Thyroid gland (tissue), 4 donors: Measurements from ENCODE around the gene METTL25B. TPM values are rescaled to one million over a fixed set of nuclear protein-coding genes. Genes with fewer than 3 reads are reported as not detected.

Source experiments
- DNase-seq, 2 donors: peaks; one replicate each; pipeline ENCODE4 v3.0.0-alpha.2; 2019
- H3K27ac ChIP-seq, 3 donors: fragments of 200-600 bp; sonication (generic); 1 replicate in 2 of 3; 2 replicates in 1 of 3; pipeline ENCODE4 v1.5.1; 2016 to 2019; ENCODE audit warnings: mild to moderate bottlenecking in 1 of 3, moderate library complexity in 1 of 3
- H3K27me3 ChIP-seq: fragments of 200-600 bp; sonication (generic); one replicate; pipeline ENCODE4 v1.5.1; 2019
- H3K36me3 ChIP-seq, 2 donors: fragments of 200-600 bp; sonication (generic); one replicate each; pipeline ENCODE4 v1.5.1; 2016 to 2019
- H3K4me1 ChIP-seq, 2 donors: fragments of 200-600 bp; sonication (generic); one replicate each; pipeline ENCODE4 v1.5.1; 2017 to 2019
- H3K4me3 ChIP-seq, 3 donors: fragments of 200-600 bp; sonication (generic); replicated peaks in 1 of 3; 1 replicate in 2 of 3; 2 replicates in 1 of 3; pipeline ENCODE4 v1.5.1; 2016; ENCODE audit warnings: mild to moderate bottlenecking in 1 of 3
- H3K9me3 ChIP-seq: fragments of 200-600 bp; sonication (generic); one replicate; pipeline ENCODE4 v1.5.1; 2017
- CTCF ChIP-seq, 6 experiments: fragments of 200-600 bp in 3 of 6; fragments of 450-650 bp in 3 of 6; sonication (generic) in 3 of 6; IDR thresholded peaks; one replicate each; pipeline ENCODE4 v1.5.1; 2016 to 2019; ENCODE audit warnings: antibody characterized with exemption in 6 of 6, mild to moderate bottlenecking in 2 of 6, inconsistent platforms in 1 of 6, moderate library complexity in 1 of 6
- POLR2A ChIP-seq, 2 donors: fragments of 450-650 bp; IDR thresholded peaks; one replicate each; pipeline ENCODE4 v1.6.1; 2017; ENCODE audit warnings: antibody characterized with exemption in 2 of 2, mild to moderate bottlenecking in 2 of 2, moderate library complexity in 1 of 2
- WGBS, 2 donors: methylation state at CpG; one replicate each; pipeline ENCODE4 v1.1.5; 2017; 5-methylcytosine and 5-hydroxymethylcytosine counted together
- intact Hi-C: fragments of 100-400 bp; cut with DNase I; formaldehyde crosslinking; loops from one replicate; pipeline ENCODE4 v1.15.1; 2023
- total RNA-seq, 4 donors: library from RNA; depleted of rRNA; stranded (reverse); fragments of >200 nt; gene quantifications; one replicate each; pipeline ENCODE4 v1.2.3, GENCODE V29; 2016

Gene METTL25B
- total RNA-seq, 4 donors from 2014 or later = 15.5 to 33.4 (median 25.3) TPM

- intact Hi-C loops = no loop called here
- H3K4me3 ChIP-seq = no peak overlapping the region
- H3K27me3 ChIP-seq = no peaks in the 10 kb centered on the region
- no peaks in the 10 kb centered on the region for H3K9me3 ChIP-seq
- WGBS, 2 donors = 68 to 78% methylated on average over 1 of the region's 1 CpG
- peaks cover 15 to 21% of the 10 kb centered on the region in 2 donors for H3K4me1 ChIP-seq
- H3K27ac ChIP-seq = no peak overlapping the region
- no peaks in the 10 kb centered on the region for H3K36me3 ChIP-seq
- DNase-seq = no peak
- TF ChIP-seq POLR2A (IDR thresholded peaks at IDR 0.05) = no peak
- no peak for TF ChIP-seq CTCF (IDR thresholded peaks at IDR 0.05)
Measured at GRCh38 chr1:156777573-156777972, 49.3 kb downstream of the METTL25B start.

- H3K9me3 ChIP-seq = no peaks in the 10 kb centered on the region
- peaks cover 6 to 7% of the 10 kb centered on the region in 2 donors for H3K4me1 ChIP-seq
- DNase-seq = no peak
- no peak overlapping the region for H3K4me3 ChIP-seq
- peaks cover 7% of the 10 kb centered on the region in 2 donors for H3K36me3 ChIP-seq
- intact Hi-C loops = no loop called here
- no peak overlapping the region for H3K27ac ChIP-seq
- TF ChIP-seq POLR2A (IDR thresholded peaks at IDR 0.05) = no peak
- no peak for TF ChIP-seq CTCF (IDR thresholded peaks at IDR 0.05)
- no peaks in the 10 kb centered on the region for H3K27me3 ChIP-seq
Measured at GRCh38 chr1:156781585-156782186, 53.4 kb downstream of the METTL25B start.

- no peaks in the 10 kb centered on the region for H3K27me3 ChIP-seq
- DNase-seq = no peak
- peaks cover 16 to 17% of the 10 kb centered on the region in 2 donors for H3K36me3 ChIP-seq
- intact Hi-C loops = no loop called here
- TF ChIP-seq POLR2A (IDR thresholded peaks at IDR 0.05) (no peak), CTCF (IDR thresholded peaks at IDR 0.05) (no peak)
- no peaks in the 10 kb centered on the region for H3K9me3 ChIP-seq
- WGBS, 2 donors = 87% methylated on average over 6 of the region's 6 CpGs
- H3K4me3 ChIP-seq = no peak overlapping the region
- H3K4me1 ChIP-seq = peaks cover 0 to 5% of the 10 kb centered on the region in 2 donors
- H3K27ac ChIP-seq = no peak overlapping the region
Measured at GRCh38 chr1:156785458-156785857, 57.2 kb downstream of the METTL25B start.

Other genes starting within 250 kb of the METTL25B start
- gene MEF2D, start 227.7 kb upstream of the METTL25B start, total RNA-seq = 10 to 100 TPM; 26.4 to 80.6 (median 32.0) TPM
- 1 to 10 TPM in 1 of 4 donors, under 1 TPM in 3; 0.15 to 1.4 (median 0.50) TPM for gene IQGAP3, start 155.9 kb upstream of the METTL25B start, total RNA-seq
- under 1 TPM in 2 of 4 donors, not detected in 2; 0.27 to 0.67 TPM for gene TTC24, start 148.7 kb upstream of the METTL25B start, total RNA-seq
- 100 to 1,000 TPM in 3 of 4 donors, 10 to 100 TPM in 1; 69.1 to 176 (median 117) TPM for gene NAXE, start 136.7 kb upstream of the METTL25B start, total RNA-seq
- gene GPATCH4, start 127.0 kb upstream of the METTL25B start, total RNA-seq = 10 to 100 TPM; 14.1 to 49.2 (median 24.5) TPM
- under 1 TPM in 1 of 4 donors, not detected in 3; 0.79 TPM for gene HAPLN2, start 109.1 kb upstream of the METTL25B start, total RNA-seq
- gene BCAN, start 86.4 kb upstream of the METTL25B start, total RNA-seq = 1 to 10 TPM in 1 of 4 donors, under 1 TPM in 1, not detected in 2; 0.54 to 1.1 TPM
- 10 to 100 TPM in 2 of 4 donors, 1 to 10 TPM in 2; 4.3 to 10.4 (median 9.0) TPM for gene NES, start 51.1 kb upstream of the METTL25B start, total RNA-seq
- gene CRABP2, start 22.9 kb upstream of the METTL25B start, total RNA-seq = 10 to 100 TPM in 1 of 4 donors, 1 to 10 TPM in 2, not detected in 1; 3.0 to 15.3 (median 4.5) TPM
- gene ISG20L2, start 297 bp downstream of the METTL25B start, total RNA-seq = 10 to 100 TPM; 13.6 to 34.9 (median 18.2) TPM
- gene MRPL24, start 12.6 kb downstream of the METTL25B start, total RNA-seq = 10 to 100 TPM; 22.9 to 55.6 (median 35.9) TPM
- 100 to 1,000 TPM; 147 to 162 (median 148) TPM for gene HDGF, start 23.2 kb downstream of the METTL25B start, total RNA-seq
- gene PRCC, start 39.1 kb downstream of the METTL25B start, total RNA-seq = 10 to 100 TPM; 34.8 to 57.9 (median 43.6) TPM
- 1 to 10 TPM; 1.2 to 3.3 (median 2.0) TPM for gene SH2D2A, start 88.4 kb downstream of the METTL25B start, total RNA-seq
- gene INSRR, start 130.6 kb downstream of the METTL25B start, total RNA-seq = not detected
- 1 to 10 TPM in 1 of 4 donors, under 1 TPM in 3; 0.11 to 1.2 (median 0.63) TPM for gene NTRK1, start 132.4 kb downstream of the METTL25B start, total RNA-seq
- 10 to 100 TPM; 11.2 to 21.9 (median 14.4) TPM for gene PEAR1, start 165.2 kb downstream of the METTL25B start, total RNA-seq
- not detected for gene LRRC71, start 192.2 kb downstream of the METTL25B start, total RNA-seq